Loucy (cell line): ENCODE measurements around the gene JAKMIP3.

ENCODE experiments used
- H2AFZ ChIP-seq: fragments of 200-600 bp; sonication (generic); 2 replicates; pipeline ENCODE4 v1.6.0; 2016; ENCODE audit warnings: antibody characterized with exemption, mild to moderate bottlenecking, low read length, moderate library complexity
- H3F3A ChIP-seq: fragments of 200-600 bp; 2 replicates; pipeline ENCODE4 v1.6.0; 2016; ENCODE audit warnings: antibody characterized with exemption, low read depth, mild to moderate bottlenecking
- H3K27me3 ChIP-seq: fragments of 200-600 bp; sonication (generic); 2 replicates; pipeline ENCODE4 v1.6.1; 2014; ENCODE audit warnings: low read length, mild to moderate bottlenecking; ENCODE audit not compliant: insufficient read depth, poor library complexity, severe bottlenecking
- H3K36me3 ChIP-seq: fragments of 200-600 bp; sonication (generic); 2 replicates; pipeline ENCODE4 v1.6.1; 2016; ENCODE audit warnings: low read length; ENCODE audit not compliant: insufficient read depth
- H3K4me1 ChIP-seq: fragments of 200-600 bp; sonication (generic); 2 replicates; pipeline ENCODE4 v1.5.1; 2014; ENCODE audit warnings: low read length, mild to moderate bottlenecking; ENCODE audit not compliant: insufficient read depth, poor library complexity, severe bottlenecking
- H3K4me2 ChIP-seq: fragments of 200-600 bp; sonication (generic); 2 replicates; pipeline ENCODE4 v1.6.0; 2014; ENCODE audit warnings: antibody characterized with exemption, low read length, low read depth, mild to moderate bottlenecking; ENCODE audit not compliant: poor library complexity, severe bottlenecking
- H3K4me3 ChIP-seq: fragments of 200-600 bp; sonication (generic); 2 replicates; pipeline ENCODE4 v1.5.1; 2014; ENCODE audit warnings: low read length, mild to moderate bottlenecking, mixed read lengths; ENCODE audit not compliant: poor library complexity, severe bottlenecking
- H3K79me2 ChIP-seq: fragments of 200-600 bp; sonication (generic); 2 replicates; pipeline ENCODE4 v1.6.1; 2014; ENCODE audit warnings: low read length; ENCODE audit not compliant: insufficient read depth
- H3K9ac ChIP-seq: fragments of 200-600 bp; sonication (generic); 2 replicates; pipeline ENCODE4 v1.6.0; 2014; ENCODE audit warnings: mild to moderate bottlenecking, low read depth, low read length, moderate library complexity; ENCODE audit not compliant: poor library complexity, severe bottlenecking
- H3K9me2 ChIP-seq: fragments of 200-600 bp; sonication (generic); replicated peaks from 2 replicates; pipeline ENCODE4 v1.6.1; 2016; ENCODE audit warnings: low read depth, low read length, mixed read lengths
- H3K9me3 ChIP-seq: fragments of 200-600 bp; sonication (generic); 2 replicates; pipeline ENCODE4 v1.6.1; 2014; ENCODE audit warnings: mild to moderate bottlenecking, antibody characterized with exemption, low read length, low read depth; ENCODE audit not compliant: insufficient read depth
- H4K20me1 ChIP-seq: fragments of 200-600 bp; sonication (generic); 2 replicates; pipeline ENCODE4 v1.6.0; 2014; ENCODE audit warnings: antibody characterized with exemption, low read length, mild to moderate bottlenecking; ENCODE audit not compliant: insufficient read depth, poor library complexity, severe bottlenecking
- CTCF ChIP-seq: fragments of 200-600 bp; sonication (generic); conservative IDR thresholded peaks from 2 replicates; pipeline ENCODE4 v1.5.1; 2014; ENCODE audit warnings: mild to moderate bottlenecking, antibody characterized with exemption, low read length
- EZH2phosphoT487 ChIP-seq: fragments of 200-600 bp; IDR thresholded peaks from 2 replicates; pipeline ENCODE4 v1.6.1; 2018; ENCODE audit warnings: antibody characterized with exemption, mild to moderate bottlenecking, moderate library complexity, borderline replicate concordance

JAKMIP3 gene

GRCh38 chr10:132044803-132045202, 20.9 kb upstream of the JAKMIP3 start:
- Histone ChIP-seq H3K4me3 (no peak overlapping the region), H4K20me1 (no peaks in the 10 kb centered on the region), H3K4me1 (no peaks in the 10 kb centered on the region), H3K27me3 (no peaks in the 10 kb centered on the region), H3K9me2 (no peaks in the 10 kb centered on the region), H3F3A (no peaks in the 10 kb centered on the region), H3K36me3 (no peaks in the 10 kb centered on the region), H2AFZ (no peak overlapping the region), H3K9ac (no peak overlapping the region), H3K4me2 (no peak overlapping the region), H3K9me3 (no peaks in the 10 kb centered on the region), H3K79me2 (no peaks in the 10 kb centered on the region)
- TF ChIP-seq EZH2phosphoT487, result no peak
- TF ChIP-seq CTCF, result no peak

GRCh38 chr10:132045324-132045723, 20.4 kb upstream of the JAKMIP3 start:
- H2AFZ ChIP-seq, result no peak overlapping the region
- H3K27me3 ChIP-seq, result no peaks in the 10 kb centered on the region
- no peak overlapping the region for H3K9ac ChIP-seq
- no peaks in the 10 kb centered on the region for H4K20me1 ChIP-seq
- H3K9me2 ChIP-seq, result no peaks in the 10 kb centered on the region
- no peaks in the 10 kb centered on the region for H3K9me3 ChIP-seq
- no peaks in the 10 kb centered on the region for H3F3A ChIP-seq
- H3K4me2 ChIP-seq, result no peak overlapping the region
- H3K79me2 ChIP-seq, result no peaks in the 10 kb centered on the region
- no peaks in the 10 kb centered on the region for H3K36me3 ChIP-seq
- no peak for TF ChIP-seq CTCF
- no peak for TF ChIP-seq EZH2phosphoT487
- H3K4me3 ChIP-seq, result no peak overlapping the region
- no peaks in the 10 kb centered on the region for H3K4me1 ChIP-seq

- no peaks in the 10 kb centered on the region for H3F3A ChIP-seq
- no peak overlapping the region for H3K4me2 ChIP-seq
- H3K36me3 ChIP-seq, result no peaks in the 10 kb centered on the region
- no peak overlapping the region for H3K4me3 ChIP-seq
- no peak overlapping the region for H3K9ac ChIP-seq
- no peak overlapping the region for H2AFZ ChIP-seq
- peaks cover 15% of the 10 kb centered on the region; the same call in 1 of the 2 replicates for H3K9me3 ChIP-seq
- H3K4me1 ChIP-seq, result no peaks in the 10 kb centered on the region
- no peaks in the 10 kb centered on the region for H3K9me2 ChIP-seq
- no peaks in the 10 kb centered on the region for H4K20me1 ChIP-seq
- H3K79me2 ChIP-seq, result no peaks in the 10 kb centered on the region
- TF ChIP-seq EZH2phosphoT487 (no peak), CTCF (no peak)
- no peaks in the 10 kb centered on the region for H3K27me3 ChIP-seq
Measured at GRCh38 chr10:132047575-132048293, 18.0 kb upstream of the JAKMIP3 start.
